Ammon's horn (tissue), 1 donor: Measurements from ENCODE around the gene SPIN1.

Experiments
- DNase-seq: peaks from one replicate; pipeline ENCODE4 v3.0.0-alpha.2; 2016; ENCODE audit warnings: low spot score

SPIN1 gene

GRCh38 chr9:88436379-88436778 lies 48.1 kb downstream of the SPIN1 start:
- no peak for DNase-seq

DNA sequence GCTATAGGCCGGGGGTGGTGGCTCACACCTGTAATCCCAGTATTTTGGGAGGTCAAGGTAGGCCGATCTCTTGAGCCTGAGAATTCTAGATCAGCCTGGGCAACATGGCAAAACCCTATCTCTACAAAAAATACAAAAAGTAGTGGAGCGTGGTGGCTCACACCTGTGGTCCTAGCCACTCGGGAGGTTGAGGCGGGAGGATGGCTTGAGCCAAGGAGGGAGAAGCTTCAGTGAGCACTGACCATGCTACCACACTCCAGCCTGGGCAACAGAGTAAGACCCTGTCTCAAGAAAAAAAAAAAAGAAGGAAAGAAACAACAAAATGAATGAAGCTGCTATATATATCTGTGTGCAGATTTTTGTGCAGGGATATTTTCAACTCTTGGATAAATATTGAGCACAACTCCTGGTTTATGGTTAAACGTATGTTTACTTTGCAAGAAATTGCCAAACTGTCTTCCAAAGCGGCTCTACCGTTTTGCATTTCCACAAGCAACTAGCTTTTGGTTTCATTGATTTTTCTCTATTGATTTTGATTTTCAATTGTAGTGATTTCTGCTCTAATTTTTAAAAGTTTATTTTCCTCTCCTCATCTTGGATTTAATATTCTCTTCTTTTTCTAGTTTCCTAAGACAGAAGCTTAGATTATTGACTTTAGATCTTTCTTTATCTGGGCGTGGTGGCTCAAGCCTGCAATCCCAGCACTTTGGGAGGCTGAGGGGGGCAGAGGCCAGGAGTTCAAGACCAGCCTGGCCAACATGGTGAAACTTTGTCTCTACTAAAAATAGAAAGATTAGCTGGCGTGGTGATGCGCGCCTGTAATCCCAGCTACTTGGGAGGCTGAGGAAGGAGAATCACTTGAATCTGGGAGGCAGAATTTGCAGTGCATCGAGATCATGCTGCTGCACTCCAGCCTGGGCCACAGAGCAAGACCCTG lies 49.2 kb downstream of the SPIN1 start:
- no peak for DNase-seq

DNA sequence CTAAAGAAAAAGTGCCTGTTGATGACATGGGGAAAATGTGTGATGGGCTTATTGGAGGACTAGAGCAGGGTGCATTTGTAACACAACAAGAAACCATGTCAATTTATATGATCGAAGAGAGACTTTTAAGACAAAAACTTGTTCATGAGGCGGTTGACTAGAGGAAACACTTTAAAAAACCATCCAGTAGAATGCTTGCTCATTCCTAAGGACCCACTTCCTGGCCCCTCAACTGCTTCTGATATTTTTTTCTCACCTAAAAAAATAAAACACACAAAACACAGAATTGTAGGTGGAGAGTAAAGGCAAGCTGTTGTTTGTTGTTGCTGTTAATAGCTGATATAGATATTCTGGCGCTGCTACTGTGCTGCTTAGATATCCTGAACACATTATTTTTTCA lies 50.6 kb downstream of the SPIN1 start:
- DNase-seq = no peak

DNA sequence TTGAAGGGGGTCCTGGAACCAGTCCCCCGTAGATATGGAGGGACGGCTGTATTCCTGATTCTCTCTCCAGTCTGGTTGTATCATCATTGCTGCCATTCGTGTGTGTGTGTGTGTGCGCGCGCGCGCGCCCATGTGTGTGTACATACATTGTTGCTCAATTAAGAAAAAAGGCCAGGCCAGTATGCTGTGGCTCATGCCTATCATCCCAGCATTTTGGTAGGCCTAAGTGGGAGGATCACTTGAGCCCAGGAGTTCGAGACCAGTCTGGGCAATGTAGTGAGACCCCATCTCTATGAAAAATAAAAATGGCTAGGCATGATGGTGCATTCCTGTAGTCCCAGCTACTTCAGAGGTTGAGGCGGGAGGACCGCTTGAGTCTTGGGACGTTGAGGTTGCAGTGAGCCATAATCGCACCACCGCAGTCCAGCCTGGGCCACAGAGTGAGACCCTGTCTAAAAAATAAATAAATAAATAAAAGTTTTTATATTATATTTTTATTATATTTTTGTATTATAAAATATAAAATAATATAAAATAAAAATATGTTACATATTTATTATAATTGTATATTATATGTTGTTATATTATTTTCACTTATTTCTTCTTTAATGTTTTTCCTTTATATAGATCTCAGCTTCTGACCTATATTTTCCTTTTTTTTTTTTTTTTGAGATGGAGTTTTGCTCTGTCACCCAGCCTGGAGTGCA lies 53.2 kb downstream of the SPIN1 start:
- no peak for DNase-seq

GRCh38 chr9:88443480-88444113 lies 55.4 kb downstream of the SPIN1 start:
- DNase-seq = no peak

- no peak for DNase-seq
These were observed 58.5 kb downstream of the SPIN1 start for GRCh38 chr9:88446728-88447127.

GRCh38 chr9:88447431-88447830 lies 59.2 kb downstream of the SPIN1 start:
- no peak for DNase-seq

GRCh38 chr9:88451160-88451559 lies 62.9 kb downstream of the SPIN1 start:
- DNase-seq = no peak

DNA sequence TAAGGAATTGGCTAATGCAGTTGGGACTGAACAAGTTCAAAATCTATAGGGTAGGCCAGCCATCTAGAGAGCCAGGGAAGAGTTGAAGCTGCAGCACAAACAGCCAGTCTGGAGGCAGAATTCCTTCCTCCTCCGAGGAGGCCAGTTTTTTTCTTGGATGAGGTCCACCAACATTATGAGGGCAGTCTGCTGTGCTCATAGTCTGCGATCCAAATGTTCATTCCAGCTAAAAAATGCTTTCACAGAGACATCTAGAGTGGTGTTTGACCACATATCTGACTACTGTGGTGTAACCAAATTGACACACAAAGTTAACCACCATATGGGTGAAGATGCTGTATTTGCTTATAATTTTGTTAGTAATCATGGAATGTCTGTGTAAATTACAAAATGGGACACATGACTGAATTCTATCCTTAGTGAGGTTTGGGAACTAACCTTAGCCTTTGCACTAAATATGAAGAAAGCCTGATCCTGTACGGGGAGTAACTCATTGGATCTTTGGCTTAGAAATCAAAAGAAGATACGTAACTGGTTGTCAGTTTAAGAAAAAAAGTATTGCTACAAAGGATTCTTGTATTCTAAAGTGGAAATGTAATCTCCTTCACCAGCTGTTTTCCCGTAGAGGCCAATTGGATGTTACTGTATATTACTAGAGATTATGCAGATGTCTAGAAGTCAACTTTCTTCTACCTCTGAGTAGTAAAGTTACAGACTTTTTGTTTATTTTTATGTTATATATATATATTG lies 70.6 kb downstream of the SPIN1 start:
- DNase-seq = no peak

DNA sequence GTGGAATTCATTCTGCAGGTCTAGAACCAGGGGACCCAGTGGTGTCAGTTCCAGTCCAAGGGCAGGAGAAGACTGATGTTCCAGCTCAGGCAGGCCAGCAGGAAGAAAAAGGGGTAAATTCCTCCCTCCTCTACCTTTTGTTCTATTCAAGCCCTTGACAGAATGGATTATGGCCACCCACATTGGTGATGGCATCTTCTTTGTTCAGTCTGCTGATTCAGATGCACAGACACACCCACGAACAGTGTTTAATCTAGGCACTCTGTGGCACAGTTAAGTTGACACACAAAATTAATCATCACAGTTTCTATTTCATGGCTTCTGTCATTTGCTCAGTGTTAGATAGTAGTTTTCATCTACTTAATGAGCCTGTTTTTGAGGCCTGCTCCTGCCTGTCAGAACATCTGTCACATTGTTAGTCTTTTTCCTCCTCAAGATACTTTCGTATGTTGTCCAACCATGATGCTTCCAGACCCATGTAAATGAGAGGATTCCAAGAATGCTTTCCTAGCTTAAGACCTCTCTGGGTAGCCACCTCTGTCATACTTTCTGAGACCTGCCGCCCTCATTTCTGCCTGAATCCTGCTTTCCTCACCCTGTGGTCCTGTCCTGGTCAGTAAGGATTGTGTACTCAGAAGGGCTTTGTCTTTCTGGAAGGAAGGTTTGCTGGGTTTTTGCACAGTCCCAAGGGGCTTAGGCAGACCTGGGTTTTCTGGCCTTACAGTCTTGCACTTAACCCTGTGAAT lies 72.5 kb downstream of the SPIN1 start:
- DNase-seq = peak; percentile 68

- DNase-seq = no peak
These were observed 73.9 kb downstream of the SPIN1 start for GRCh38 chr9:88462191-88462590.

DNA sequence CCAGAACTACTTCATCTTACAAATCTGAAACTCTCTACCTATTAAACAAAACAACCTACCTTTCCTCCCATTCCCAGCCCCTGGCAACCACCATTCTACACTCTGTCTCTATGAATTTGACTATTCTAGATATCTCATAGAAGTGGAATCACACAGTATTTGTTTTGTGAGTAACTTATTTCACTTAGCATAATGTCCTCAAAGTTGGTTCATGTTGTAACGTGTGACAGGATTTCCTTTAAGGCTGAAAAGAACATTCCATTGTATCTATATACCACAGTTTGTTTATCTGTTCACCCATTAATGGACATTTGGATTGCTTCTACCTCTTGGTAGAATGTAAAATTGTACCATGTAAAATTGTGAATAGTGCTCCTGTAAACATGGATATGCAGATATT lies 76.6 kb downstream of the SPIN1 start:
- no peak for DNase-seq

DNA sequence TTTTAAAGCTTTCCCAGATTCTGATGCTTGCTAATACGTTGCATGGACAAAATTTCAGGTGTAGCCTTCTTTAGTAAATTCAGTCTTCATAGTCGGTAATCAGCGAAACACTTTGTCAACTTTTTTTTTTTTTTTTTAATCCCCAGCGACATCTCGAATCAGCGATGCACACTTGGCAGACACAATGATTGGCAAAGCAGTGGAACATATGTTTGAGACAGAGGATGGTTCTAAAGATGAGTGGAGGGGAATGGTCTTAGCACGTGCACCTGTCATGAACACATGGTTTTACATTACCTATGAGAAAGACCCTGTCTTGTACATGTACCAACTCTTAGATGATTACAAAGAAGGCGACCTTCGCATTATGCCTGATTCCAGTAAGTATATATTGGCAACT lies 80.0 kb downstream of the SPIN1 start:
- DNase-seq = no peak

DNA sequence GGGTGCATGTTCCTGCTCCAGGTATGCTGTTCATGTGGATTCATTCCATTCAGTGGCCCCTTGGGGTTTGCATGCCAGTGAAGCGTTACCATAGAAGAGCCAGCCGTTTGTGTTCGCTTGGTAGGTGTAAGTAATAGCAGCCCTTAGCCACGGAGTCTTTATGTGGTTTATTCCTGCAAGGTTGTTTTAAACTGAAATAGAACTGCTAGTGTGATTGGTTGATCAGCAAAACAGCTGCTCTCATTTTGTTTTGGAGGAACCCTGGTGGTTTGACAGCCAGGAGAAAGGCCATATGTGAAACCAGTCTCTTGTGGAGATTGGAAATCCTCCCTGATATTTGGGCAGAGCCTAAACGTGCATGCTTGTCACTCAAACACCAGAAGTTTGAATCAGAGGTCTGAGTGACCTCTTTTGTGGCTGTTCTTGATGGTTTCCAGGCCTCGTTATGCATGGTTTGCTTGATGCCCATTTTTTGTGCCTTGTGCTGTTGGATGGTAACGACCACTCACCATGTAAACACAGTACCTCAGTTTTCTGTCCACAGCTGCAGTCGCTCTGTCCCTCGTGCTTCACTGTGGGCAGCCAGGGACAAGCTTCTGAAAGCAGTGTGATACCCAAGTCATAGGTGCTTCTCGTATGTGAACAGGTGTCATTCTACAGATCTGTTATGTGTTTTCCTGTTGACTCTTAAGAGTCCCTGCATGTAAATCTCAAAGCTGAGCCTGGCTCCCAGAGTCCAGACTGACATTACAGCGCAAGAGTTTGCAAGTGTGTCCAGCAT lies 88.4 kb downstream of the SPIN1 start:
- no peak for DNase-seq

- DNase-seq = no peak
These were observed 89.1 kb downstream of the SPIN1 start for GRCh38 chr9:88477300-88477751.

DNA sequence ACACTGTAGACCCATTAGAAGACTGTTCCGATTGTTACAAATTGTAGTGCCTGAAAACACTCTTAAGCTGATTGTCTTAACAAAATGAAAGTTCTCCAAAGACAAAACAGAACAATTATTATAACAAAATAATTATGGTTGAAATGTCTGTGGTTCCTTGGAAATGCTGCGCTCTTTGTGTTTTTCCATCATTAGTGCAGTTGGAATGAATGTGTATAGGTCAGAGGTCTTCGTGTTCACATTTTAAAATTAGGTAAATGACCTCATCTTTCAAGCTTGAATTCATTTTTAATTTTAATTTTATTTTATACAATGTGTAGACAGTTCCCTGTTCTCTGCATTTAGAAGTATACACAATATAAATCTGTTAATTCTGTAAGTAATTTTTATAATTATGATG lies 90.0 kb downstream of the SPIN1 start:
- DNase-seq = no peak

GRCh38 chr9:88481933-88482332 lies 93.7 kb downstream of the SPIN1 start:
- peak; percentile 79 for DNase-seq

- DNase-seq = no peak
These were observed 99.9 kb downstream of the SPIN1 start for GRCh38 chr9:88488166-88488565.

GRCh38 chr9:88494983-88495721 lies 106.9 kb downstream of the SPIN1 start:
- DNase-seq = no peak

- DNase-seq = no peak
These were observed 109.0 kb downstream of the SPIN1 start for GRCh38 chr9:88497224-88497623.
